ENCODE data around the gene CCSER1.
"Not testable (repeated sequence)": the region's sequence is repeated elsewhere in the genome, so short reads cannot be mapped to it uniquely, and the experiment has no call there.

GRCh38 chr4:91358621-91359020 is 1231.4 kb downstream of the CCSER1 start:
- not testable (repeated sequence) for TF ChIP-seq FOXP2 (optimal IDR thresholded peaks at IDR 0.05; ENCODE audit: control extremely low read depth, extremely low read length, insufficient read depth); EZH2 (IDR thresholded peaks at IDR 0.05)

Data from SK-N-MC (cell line).